Fibroblast of gingiva (primary cell): ENCODE results near the gene CARMIL1.

Experiments used
- DNase-seq: peaks from one replicate; pipeline ENCODE4 v3.0.0-alpha.2; 2011; ENCODE audit warnings: low read depth

The CARMIL1 gene

GRCh38 chr6:25311331-25311840 is 32.2 kb downstream of the CARMIL1 start:
- peak; percentile 28 for DNase-seq

GRCh38 chr6:25312034-25312620 is 33.0 kb downstream of the CARMIL1 start:
- peak; percentile 83 for DNase-seq

GRCh38 chr6:25312703-25313102 is 33.5 kb downstream of the CARMIL1 start:
- DNase-seq, result peak; percentile 71

DNA sequence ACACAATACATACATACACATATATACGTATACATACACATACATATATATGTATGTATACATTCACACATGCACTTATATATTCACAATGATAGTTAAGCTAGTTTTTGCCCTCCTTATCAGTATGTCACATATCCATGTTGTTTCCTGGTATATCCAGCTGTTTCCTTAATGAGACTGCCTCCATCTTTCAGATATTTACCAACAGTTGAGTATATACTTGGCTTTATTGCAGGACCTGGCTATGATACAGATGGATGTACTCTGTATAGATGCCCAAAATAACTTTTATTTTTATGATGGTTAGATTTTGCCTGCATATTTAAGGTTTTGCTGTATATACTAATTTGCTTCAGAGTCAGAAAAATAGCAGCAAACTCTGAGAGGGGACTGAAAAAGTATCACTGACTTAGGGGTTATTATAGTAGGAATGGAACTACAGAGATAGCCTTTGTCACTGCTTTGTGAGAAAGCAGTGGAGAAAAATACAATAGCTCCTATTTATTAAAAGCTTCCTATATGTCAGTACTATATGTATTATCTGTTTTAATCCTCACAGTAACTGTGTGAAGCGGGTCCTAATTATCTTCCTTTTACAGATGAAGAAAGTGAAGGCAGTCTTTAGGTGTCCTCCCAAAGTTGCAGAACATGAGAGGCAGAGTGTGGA is 35.5 kb downstream of the CARMIL1 start:
- no peak for DNase-seq

- DNase-seq, result no peak
Measured at GRCh38 chr6:25315194-25316177, 36.3 kb downstream of the CARMIL1 start.

DNA sequence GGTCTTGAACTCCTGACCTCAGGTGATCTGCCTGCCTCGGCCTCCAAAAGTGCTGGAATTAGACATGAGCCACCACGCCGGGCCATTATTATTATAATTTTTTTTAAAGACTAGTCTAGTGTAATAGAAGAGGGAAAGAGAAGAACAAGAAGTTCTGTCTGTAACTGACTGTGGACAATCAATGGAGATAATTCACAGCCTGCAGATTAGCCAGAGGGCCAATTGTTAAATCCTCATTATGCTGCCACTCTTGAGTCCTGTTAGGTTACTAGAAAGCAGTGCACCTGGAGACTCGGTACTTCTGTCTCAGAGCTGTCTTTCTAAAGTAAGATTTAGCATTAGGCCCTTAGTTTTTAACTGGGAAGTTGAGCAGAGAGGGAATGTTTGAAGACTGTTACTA is 37.5 kb downstream of the CARMIL1 start:
- DNase-seq, result no peak

GRCh38 chr6:25318589-25318988 is 39.4 kb downstream of the CARMIL1 start:
- no peak for DNase-seq

GRCh38 chr6:25320459-25320858 is 41.3 kb downstream of the CARMIL1 start:
- no peak for DNase-seq

DNA sequence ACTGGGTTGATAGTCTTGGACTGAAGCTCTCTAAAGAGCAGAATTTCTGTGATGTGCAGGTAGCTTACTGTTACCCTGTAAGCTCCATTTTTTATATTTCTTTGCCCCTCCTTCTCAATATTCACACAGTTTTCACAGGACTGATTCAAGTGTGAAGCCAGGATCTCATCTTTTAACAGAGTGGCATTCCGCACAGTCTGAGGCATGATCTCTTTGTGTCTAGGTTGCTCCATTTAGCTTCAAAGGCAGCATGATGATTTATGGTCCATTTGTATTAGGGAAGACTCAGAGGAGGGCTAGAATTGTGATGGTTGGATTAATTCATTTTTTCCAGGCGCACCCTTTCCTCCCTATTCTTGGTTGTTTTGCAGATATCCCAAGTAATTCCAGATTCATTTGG is 43.5 kb downstream of the CARMIL1 start:
- no peak for DNase-seq

DNA sequence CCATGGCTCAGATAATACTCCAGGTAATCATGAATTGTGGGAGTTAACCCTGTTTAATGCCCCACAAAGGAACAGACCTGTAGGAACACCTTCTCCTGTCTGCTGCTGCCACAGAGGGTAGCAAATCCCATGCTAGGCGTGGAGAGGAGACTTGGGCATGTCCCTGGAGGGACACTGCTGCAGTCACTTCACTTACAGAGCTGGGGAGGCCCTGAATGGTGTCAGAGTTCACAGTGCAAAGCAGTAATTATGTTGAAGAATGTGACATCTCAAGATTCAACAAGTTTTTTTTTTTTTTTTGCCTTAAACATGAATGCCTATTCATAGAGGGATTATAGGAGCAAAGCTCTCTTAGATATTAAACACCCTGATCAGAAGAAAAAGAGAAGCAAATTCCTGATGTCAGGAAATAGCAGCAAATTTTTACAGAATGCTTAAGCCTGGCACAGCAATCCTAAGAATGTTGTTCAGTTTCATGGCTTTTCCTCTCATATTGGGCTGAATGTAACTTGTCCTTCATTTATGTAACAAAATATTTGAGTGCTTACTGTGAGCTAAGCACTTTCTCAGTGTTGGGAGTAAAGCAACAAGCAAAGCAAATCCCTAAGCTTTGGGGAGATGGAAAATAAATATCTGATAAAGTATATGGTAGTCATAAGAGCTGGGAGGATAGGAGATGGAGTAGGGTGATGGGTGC is 45.0 kb downstream of the CARMIL1 start:
- DNase-seq, result peak; percentile 13

- DNase-seq, result no peak
Measured at GRCh38 chr6:25326126-25326525, 47.0 kb downstream of the CARMIL1 start.

DNA sequence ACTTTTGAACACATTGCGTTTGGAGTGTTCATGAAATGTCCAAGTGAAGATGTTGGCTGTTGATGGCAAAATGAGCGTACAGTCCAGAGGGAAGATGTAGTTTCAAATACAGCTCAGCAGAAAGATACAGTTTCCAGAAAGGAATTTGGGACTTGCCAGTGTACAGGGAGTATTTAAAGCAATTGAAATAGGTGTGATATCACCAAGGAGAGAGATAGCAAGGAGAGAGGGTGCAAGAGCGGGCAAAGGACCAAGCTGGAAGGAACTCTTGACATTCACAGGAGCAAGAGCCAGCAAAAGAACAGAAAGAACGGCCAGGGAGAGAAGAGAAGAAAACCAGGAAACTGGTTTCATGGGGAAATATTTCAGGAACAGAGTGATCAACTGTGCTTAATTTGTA is 47.8 kb downstream of the CARMIL1 start:
- no peak for DNase-seq

DNA sequence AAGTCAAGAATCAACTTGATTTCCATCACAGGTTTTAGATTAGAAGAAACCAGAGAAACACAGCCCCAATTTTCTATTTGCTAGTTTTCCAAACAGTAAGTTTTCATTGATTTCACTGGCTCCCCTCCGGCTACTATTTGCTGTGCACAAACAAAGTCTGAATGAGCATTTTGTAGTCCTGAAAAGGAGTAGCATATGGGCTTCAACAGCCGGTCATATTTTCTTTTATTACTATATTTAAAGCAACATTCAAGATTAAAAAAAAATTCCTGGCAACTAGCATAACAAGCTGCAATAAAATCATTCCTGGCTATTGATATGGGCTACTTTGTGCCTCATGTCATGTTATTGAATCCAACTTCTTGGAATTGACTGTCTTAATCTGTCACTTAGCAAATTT is 48.3 kb downstream of the CARMIL1 start:
- no peak for DNase-seq

DNA sequence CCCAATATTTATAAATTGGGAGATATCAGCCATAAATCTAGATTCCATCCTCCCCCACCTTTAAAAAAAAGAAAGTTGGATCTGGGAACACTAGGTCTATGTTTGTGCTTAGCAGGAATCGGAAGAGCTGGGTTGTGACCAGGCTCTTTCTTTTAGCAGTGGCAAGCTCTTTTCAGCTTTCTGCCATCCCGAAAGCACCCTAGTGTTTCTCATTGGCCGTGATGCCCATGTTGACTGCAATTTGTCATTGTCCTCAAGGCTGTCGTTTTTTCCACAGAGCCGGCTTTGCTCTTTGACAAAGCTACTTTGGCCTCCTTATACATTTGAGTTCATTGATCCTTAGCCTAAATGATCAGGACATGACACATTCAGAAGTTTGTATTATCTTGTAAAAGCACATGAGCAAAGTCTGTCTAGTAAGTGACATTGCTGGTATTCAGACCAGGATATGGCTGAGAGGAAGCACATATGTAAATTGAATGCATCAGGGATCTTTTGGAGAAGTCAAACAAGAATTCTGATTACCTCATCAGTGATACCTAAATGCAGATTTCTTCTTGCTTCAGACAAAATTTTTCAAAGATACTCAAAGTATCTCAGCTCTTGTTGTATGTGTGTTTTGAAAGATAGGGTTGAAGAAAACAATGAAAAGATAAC is 50.1 kb downstream of the CARMIL1 start:
- no peak for DNase-seq

- no peak for DNase-seq
Measured at GRCh38 chr6:25329982-25330381, 50.8 kb downstream of the CARMIL1 start.

GRCh38 chr6:25330796-25331685 is 51.9 kb downstream of the CARMIL1 start:
- no peak for DNase-seq

GRCh38 chr6:25332165-25332564 is 53.0 kb downstream of the CARMIL1 start:
- no peak for DNase-seq

DNA sequence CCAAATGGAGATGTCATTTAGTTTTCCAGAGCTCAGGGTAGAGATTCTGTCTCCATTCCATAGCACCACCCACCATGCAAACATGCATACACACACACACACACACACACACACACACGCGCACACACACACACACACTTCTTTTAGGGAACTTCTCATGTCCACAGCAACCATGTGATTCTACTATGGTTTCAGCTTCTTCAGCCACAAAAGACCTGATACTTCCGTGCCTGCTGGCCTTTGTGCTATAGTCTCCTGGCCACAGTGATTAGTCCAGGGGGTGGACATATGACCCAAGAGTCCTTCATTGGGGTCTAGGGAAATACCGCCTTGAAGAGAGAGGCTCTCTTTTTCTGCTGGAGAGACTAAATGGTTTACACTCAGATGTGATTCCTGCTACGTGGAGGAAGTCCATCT is 53.5 kb downstream of the CARMIL1 start:
- DNase-seq, result peak; percentile 12

- no peak for DNase-seq
Measured at GRCh38 chr6:25333471-25333870, 54.3 kb downstream of the CARMIL1 start.

DNA sequence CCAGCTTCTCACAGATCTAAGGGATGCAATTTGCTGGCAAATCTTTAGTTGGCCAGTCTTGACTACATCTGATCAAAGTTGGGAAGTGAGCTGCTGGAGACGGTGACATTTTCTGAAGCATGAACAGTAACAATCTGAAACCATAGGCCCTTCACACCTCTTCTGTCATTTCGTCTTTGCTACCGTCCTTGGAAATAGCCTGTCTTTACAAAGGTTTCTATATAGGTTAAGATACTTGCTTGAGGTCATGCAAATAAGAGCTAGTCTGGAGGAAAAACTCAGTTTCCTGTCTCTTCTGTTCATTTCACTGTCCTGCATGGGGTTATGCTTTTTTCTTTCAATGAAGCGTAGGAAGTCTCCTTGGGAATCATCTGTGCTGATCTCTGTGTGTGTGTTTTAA is 55.6 kb downstream of the CARMIL1 start:
- no peak for DNase-seq
